HepG2 (cell line): ENCODE results near the gene GIMAP4.

Source experiments
- AGO2 ChIP-seq: fragments of 200-400 bp; formaldehyde crosslinking; optimal IDR thresholded peaks from 2 replicates; pipeline ENCODE3; 2017; ENCODE audit warnings: mild to moderate bottlenecking, low read depth, low read length, moderate library complexity
- ARNT ChIP-seq: fragments of 450-650 bp; IDR thresholded peaks from 2 replicates; pipeline ENCODE4 v1.6.1; 2017
- CHD4 ChIP-seq: fragments of 200-600 bp; sonication (generic); IDR thresholded peaks from 2 replicates; pipeline ENCODE4 v1.7.0; 2017; ENCODE audit warnings: mild to moderate bottlenecking, low read length, borderline replicate concordance
- KDM1A ChIP-seq: IDR thresholded peaks from 2 replicates; pipeline ENCODE4 v1.6.1; 2016; ENCODE audit warnings: missing compliant biosample characterization
- RBAK ChIP-seq: sonication (generic); formaldehyde crosslinking; IDR thresholded peaks from 2 replicates; pipeline ENCODE4 v1.5.1; 2020; ENCODE audit warnings: mild to moderate bottlenecking, missing genetic modification reagents
- SIN3A ChIP-seq: IDR thresholded peaks from 2 replicates; pipeline ENCODE4 v1.6.1; 2011; ENCODE audit warnings: low read depth, mild to moderate bottlenecking, control low read depth, low read length, borderline replicate concordance
- TCF7 ChIP-seq: sonication (generic); IDR thresholded peaks from 2 replicates; pipeline ENCODE4 v1.6.1; 2016; ENCODE audit warnings: antibody characterized with exemption, low read depth
- ZFP37 ChIP-seq: sonication (generic); formaldehyde crosslinking; IDR thresholded peaks from 2 replicates; pipeline ENCODE4 v1.4.0; 2020; ENCODE audit warnings: missing genetic modification reagents, borderline replicate concordance
- ZNF576 ChIP-seq: sonication (generic); formaldehyde crosslinking; IDR thresholded peaks from 2 replicates; pipeline ENCODE4 v1.4.0; 2020; ENCODE audit warnings: mild to moderate bottlenecking, missing genetic modification reagents
- TF ChIP-seq, protein P1 (sequence below): sonication (generic); formaldehyde crosslinking; IDR thresholded peaks from 2 replicates; pipeline ENCODE4 v1.4.0; 2020; ENCODE audit warnings: missing genetic modification reagents
- TF ChIP-seq, protein P2 (sequence below): IDR thresholded peaks from 2 replicates; pipeline ENCODE4 v1.6.1; 2016; ENCODE audit warnings: missing genetic modification reagents, missing compliant biosample characterization

DNA sequence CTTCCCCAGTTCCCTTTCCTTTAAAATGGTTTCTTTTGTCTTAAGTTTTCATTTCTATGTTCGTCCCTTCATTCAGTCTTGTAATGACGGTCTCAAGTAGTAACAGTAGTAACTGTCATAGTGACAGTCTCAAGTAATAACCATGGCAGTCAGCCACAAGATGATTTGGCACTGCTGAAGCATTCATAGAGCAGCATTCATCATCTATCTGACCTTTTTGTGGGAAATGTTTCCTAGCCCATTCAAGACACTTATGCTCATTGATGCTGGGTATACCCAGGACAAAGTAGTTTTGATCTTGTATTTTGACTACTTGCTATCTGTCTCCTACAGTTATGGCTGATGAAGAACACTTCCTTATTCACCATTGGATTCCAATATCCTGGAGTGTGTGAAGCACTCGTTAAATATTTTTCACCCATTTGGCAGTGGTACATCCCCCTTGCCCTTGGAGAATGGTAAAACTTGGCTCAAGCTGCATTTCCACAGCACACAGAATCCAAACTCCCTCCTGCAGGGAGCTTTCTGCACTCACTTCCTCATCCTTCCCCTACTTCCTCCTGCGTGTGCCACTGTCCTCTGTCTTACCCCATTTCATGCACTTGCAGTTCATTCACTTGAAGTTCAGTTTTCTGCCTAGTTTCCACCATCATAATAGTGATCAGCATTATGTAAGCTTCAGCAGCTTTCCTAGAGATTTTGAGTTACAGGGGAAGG, 19.0 kb downstream of the GIMAP4 start:
- TF ChIP-seq, protein P1, sequence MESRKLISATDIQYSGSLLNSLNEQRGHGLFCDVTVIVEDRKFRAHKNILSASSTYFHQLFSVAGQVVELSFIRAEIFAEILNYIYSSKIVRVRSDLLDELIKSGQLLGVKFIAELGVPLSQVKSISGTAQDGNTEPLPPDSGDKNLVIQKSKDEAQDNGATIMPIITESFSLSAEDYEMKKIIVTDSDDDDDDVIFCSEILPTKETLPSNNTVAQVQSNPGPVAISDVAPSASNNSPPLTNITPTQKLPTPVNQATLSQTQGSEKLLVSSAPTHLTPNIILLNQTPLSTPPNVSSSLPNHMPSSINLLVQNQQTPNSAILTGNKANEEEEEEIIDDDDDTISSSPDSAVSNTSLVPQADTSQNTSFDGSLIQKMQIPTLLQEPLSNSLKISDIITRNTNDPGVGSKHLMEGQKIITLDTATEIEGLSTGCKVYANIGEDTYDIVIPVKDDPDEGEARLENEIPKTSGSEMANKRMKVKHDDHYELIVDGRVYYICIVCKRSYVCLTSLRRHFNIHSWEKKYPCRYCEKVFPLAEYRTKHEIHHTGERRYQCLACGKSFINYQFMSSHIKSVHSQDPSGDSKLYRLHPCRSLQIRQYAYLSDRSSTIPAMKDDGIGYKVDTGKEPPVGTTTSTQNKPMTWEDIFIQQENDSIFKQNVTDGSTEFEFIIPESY (CRISPR knock-in tag), result no peak
- TF ChIP-seq AGO2, result no peak
- TF ChIP-seq ZNF576 (CRISPR knock-in tag), result no peak
- TF ChIP-seq KDM1A, result no peak
- TF ChIP-seq ARNT, result no peak
- no peak for TF ChIP-seq ZFP37
- TF ChIP-seq CHD4, result no peak
- TF ChIP-seq SIN3A, result no peak
- TF ChIP-seq RBAK (CRISPR knock-in tag), result no peak
- TF ChIP-seq TCF7, result no peak
- TF ChIP-seq, protein P2, sequence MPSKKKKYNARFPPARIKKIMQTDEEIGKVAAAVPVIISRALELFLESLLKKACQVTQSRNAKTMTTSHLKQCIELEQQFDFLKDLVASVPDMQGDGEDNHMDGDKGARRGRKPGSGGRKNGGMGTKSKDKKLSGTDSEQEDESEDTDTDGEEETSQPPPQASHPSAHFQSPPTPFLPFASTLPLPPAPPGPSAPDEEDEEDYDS (CRISPR knock-in tag), result no peak
